Vagina (tissue), 2 donors: Measurements from ENCODE around the gene FAU.

Experiments used
- POLR2A ChIP-seq, 2 donors: fragments of 450-650 bp; IDR thresholded peaks; one replicate each; pipeline ENCODE4 v1.6.1; 2017; ENCODE audit warnings: antibody characterized with exemption in 2 of 2, mild to moderate bottlenecking in 2 of 2, moderate library complexity in 2 of 2
- POLR2AphosphoS5 ChIP-seq, 2 donors: sonication (generic); formaldehyde crosslinking; IDR thresholded peaks; one replicate each; pipeline ENCODE4 v1.9.0; 2017; ENCODE audit warnings: antibody characterized with exemption in 2 of 2, mild to moderate bottlenecking in 2 of 2, low read depth in 1 of 2; ENCODE audit not compliant: insufficient read depth in 1 of 2
- TF ChIP-seq, protein P1 (sequence below), 3 experiments: fragments of 450-650 bp in 2 of 3; fragments of 200-600 bp in 1 of 3; sonication (generic) in 1 of 3; IDR thresholded peaks; one replicate each; pipeline ENCODE4 v1.5.1; 2017 to 2019; ENCODE audit warnings: antibody characterized with exemption in 3 of 3, mild to moderate bottlenecking in 2 of 3, moderate library complexity in 2 of 3

GRCh38 chr11:65114538-65115171 lies 7.3 kb downstream of the FAU start:
- TF ChIP-seq POLR2AphosphoS5 (IDR thresholded peaks at IDR 0.05; ENCODE audit: insufficient read depth in 1 of 2, low read depth in 1 of 2) (no peak), POLR2A (IDR thresholded peaks at IDR 0.05) (no peak)
- TF ChIP-seq, protein P1, sequence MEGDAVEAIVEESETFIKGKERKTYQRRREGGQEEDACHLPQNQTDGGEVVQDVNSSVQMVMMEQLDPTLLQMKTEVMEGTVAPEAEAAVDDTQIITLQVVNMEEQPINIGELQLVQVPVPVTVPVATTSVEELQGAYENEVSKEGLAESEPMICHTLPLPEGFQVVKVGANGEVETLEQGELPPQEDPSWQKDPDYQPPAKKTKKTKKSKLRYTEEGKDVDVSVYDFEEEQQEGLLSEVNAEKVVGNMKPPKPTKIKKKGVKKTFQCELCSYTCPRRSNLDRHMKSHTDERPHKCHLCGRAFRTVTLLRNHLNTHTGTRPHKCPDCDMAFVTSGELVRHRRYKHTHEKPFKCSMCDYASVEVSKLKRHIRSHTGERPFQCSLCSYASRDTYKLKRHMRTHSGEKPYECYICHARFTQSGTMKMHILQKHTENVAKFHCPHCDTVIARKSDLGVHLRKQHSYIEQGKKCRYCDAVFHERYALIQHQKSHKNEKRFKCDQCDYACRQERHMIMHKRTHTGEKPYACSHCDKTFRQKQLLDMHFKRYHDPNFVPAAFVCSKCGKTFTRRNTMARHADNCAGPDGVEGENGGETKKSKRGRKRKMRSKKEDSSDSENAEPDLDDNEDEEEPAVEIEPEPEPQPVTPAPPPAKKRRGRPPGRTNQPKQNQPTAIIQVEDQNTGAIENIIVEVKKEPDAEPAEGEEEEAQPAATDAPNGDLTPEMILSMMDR (IDR thresholded peaks at IDR 0.05), result no peak
